ENCODE measurements around the gene SCGB1C2.
"Not testable (repeated sequence)": the region's sequence is repeated elsewhere in the genome, so short reads cannot be mapped to it uniquely, and the experiment has no call there.

The SCGB1C2 gene

GRCh38 chr17:137166-137807 is at the start of gene SCGB1C2:
Gene SCGB1C2, plus strand, starts transcription at chr17:137569. Its CDS starts 22 bp downstream, at chr17:137591.
- in situ Hi-C loops (cut with HindIII; ENCODE audit: low sequenced_read_pairs): not testable (repeated sequence)

GRCh38 chr17:113111-113510 is 24.3 kb upstream of the SCGB1C2 start:
- in situ Hi-C loops (cut with HindIII; ENCODE audit: low sequenced_read_pairs): not testable (repeated sequence)

- in situ Hi-C loops (cut with HindIII; ENCODE audit: low sequenced_read_pairs): not testable (repeated sequence)
These were observed 18.9 kb upstream of the SCGB1C2 start for GRCh38 chr17:118339-118917.

GRCh38 chr17:133932-134331 is 3.4 kb upstream of the SCGB1C2 start:
- in situ Hi-C loops (cut with HindIII; ENCODE audit: low sequenced_read_pairs): not testable (repeated sequence)

- in situ Hi-C loops (cut with HindIII; ENCODE audit: low sequenced_read_pairs): not testable (repeated sequence)
These were observed 3.0 kb upstream of the SCGB1C2 start for GRCh38 chr17:134332-134785.

- in situ Hi-C loops (cut with HindIII; ENCODE audit: low sequenced_read_pairs): not testable (repeated sequence)
These were observed 2.3 kb upstream of the SCGB1C2 start for GRCh38 chr17:135022-135421.

- in situ Hi-C loops (cut with HindIII; ENCODE audit: low sequenced_read_pairs): not testable (repeated sequence)
These were observed 1.5 kb upstream of the SCGB1C2 start for GRCh38 chr17:135895-136294.

- in situ Hi-C loops (cut with HindIII; ENCODE audit: low sequenced_read_pairs): not testable (repeated sequence)
These were observed 838 bp upstream of the SCGB1C2 start for GRCh38 chr17:136531-136930.

- in situ Hi-C loops (cut with HindIII; ENCODE audit: low sequenced_read_pairs): not testable (repeated sequence)
These were observed 2.2 kb downstream of the SCGB1C2 start for GRCh38 chr17:139401-140205.

GRCh38 chr17:142102-142661 is 4.8 kb downstream of the SCGB1C2 start:
- in situ Hi-C loops (cut with HindIII; ENCODE audit: low sequenced_read_pairs): no loop called here

GRCh38 chr17:142876-143784 is 5.8 kb downstream of the SCGB1C2 start:
- in situ Hi-C loops (cut with HindIII; ENCODE audit: low sequenced_read_pairs): no loop called here

GRCh38 chr17:143785-144281 is 6.5 kb downstream of the SCGB1C2 start:
- in situ Hi-C loops (cut with HindIII; ENCODE audit: low sequenced_read_pairs): no loop called here

- in situ Hi-C loops (cut with HindIII; ENCODE audit: low sequenced_read_pairs): loop anchor here (5.0 kb wide), 1 partner anchor 42 kb away; no protein-coding TSS in a partner anchor
These were observed 7.7 kb downstream of the SCGB1C2 start for GRCh38 chr17:144936-145670.

- in situ Hi-C loops (cut with HindIII; ENCODE audit: low sequenced_read_pairs): loop anchor here (5.0 kb wide), 1 partner anchor 41 kb away; no protein-coding TSS in a partner anchor
These were observed 8.5 kb downstream of the SCGB1C2 start for GRCh38 chr17:145671-146541.

- in situ Hi-C loops (cut with HindIII; ENCODE audit: low sequenced_read_pairs): loop anchor here (5.0 kb wide), 1 partner anchor 41 kb away; no protein-coding TSS in a partner anchor
These were observed 9.2 kb downstream of the SCGB1C2 start for GRCh38 chr17:146546-146945.

- in situ Hi-C loops (cut with HindIII; ENCODE audit: low sequenced_read_pairs): loop anchor here (5.0 kb wide), 1 partner anchor 40 kb away; no protein-coding TSS in a partner anchor
These were observed 9.8 kb downstream of the SCGB1C2 start for GRCh38 chr17:146983-147761.

Data from endothelial cell of hepatic sinusoid (primary cell).